Psoas muscle (tissue), 8 donors: ENCODE measurements around the gene C16orf89. TPM values are rescaled to one million over a fixed set of nuclear protein-coding genes. Genes with fewer than 3 reads are reported as not detected.

Experiments used
- ATAC-seq, 4 donors: fragments of 200-7000 bp; cut with Tn5 transposase; one replicate each; pipeline ENCODE4 v1.9.1; 2020; ENCODE audit warnings: moderate library complexity in 3 of 4, mild to moderate bottlenecking in 2 of 4
- DNase-seq, 2 donors: peaks; one replicate each; pipeline ENCODE4 v3.0.0-alpha.2; 2020
- H3K27ac ChIP-seq: fragments of 200-600 bp; one replicate; pipeline ENCODE4 v1.8.0; 2022
- H3K27me3 ChIP-seq, 3 donors: fragments of 200-600 bp in 1 of 3; one replicate each; pipeline versions ENCODE4 v1.6.1 to v1.8.0; 2013 to 2022; ENCODE audit warnings: low read length in 2 of 3, mild to moderate bottlenecking in 2 of 3, moderate library complexity in 1 of 3; ENCODE audit not compliant: insufficient read depth in 3 of 3
- H3K36me3 ChIP-seq, 2 donors: fragments of 200-600 bp in 1 of 2; one replicate each; pipeline versions ENCODE4 v1.6.1 to v1.8.0; 2013 to 2022; ENCODE audit warnings: low read depth in 1 of 2, mild to moderate bottlenecking in 1 of 2, moderate library complexity in 1 of 2; ENCODE audit not compliant: insufficient read depth in 1 of 2
- H3K4me1 ChIP-seq: fragments of 200-600 bp; one replicate; pipeline ENCODE4 v1.8.0; 2022
- H3K4me3 ChIP-seq: fragments of 200-600 bp; one replicate; pipeline ENCODE4 v1.8.0; 2022; ENCODE audit warnings: mild to moderate bottlenecking
- H3K9me3 ChIP-seq: fragments of 200-600 bp; one replicate; pipeline ENCODE4 v1.8.0; 2022
- WGBS, 3 donors: extraction: QIAGEN DNeasy Blood & Tissue Kit; methylation state at CpG; one replicate each; pipeline versions ENCODE4 v1.1.6 to v1.1.7; 2013; 5-methylcytosine and 5-hydroxymethylcytosine counted together
- intact Hi-C, 2 donors: fragments of 100-400 bp; cut with DNase I; formaldehyde crosslinking; loops; one replicate each; pipeline versions ENCODE4 v1.11.0 to v1.14.2; 2022
- polyA plus RNA-seq, 3 donors: library from polyadenylated mRNA; stranded (reverse); fragments of 200-250 nt; gene quantifications; one replicate each; pipeline ENCODE4 v1.2.3, GENCODE V29; 2013
- total RNA-seq, 4 donors: library from RNA; stranded (reverse); fragmentation: NEBNext Ultra II Directional in 2 of 4; extraction: Animal tissue kit (Norgen Biotek cat#: 25700) in 2 of 4; gene quantifications; one replicate each; pipeline versions ENCODE4 v1.2.1 to v1.2.4, GENCODE V29; 2021 to 2023
- TF ChIP-seq, protein P1 (sequence below): fragments of 200-600 bp; IDR thresholded peaks from one replicate; pipeline ENCODE4 v1.8.0; 2022; ENCODE audit warnings: antibody characterized with exemption
- donor health status: healthy with polysubstance abuse.
- donor health status: DM: no; HTN: no; CAD: no; lungs with moderate emphysema.
- donor health status: Bipolar disorder and iron deficiency.
- donor health status: healthy.
- donor health status: DM: yes; HTN: yes; CAD: no.
- donor health status: DM: no; HTN: no; CAD: no.
- donor health status: DM: no; HTN: no; CAD: no.
- donor health status: DM: yes; HTN: yes; CAD: no.

Gene C16orf89
- total and polyA plus RNA-seq, 7 donors = 0.29 to 9.3 (median 0.90) TPM; not detected in 1

DNA sequence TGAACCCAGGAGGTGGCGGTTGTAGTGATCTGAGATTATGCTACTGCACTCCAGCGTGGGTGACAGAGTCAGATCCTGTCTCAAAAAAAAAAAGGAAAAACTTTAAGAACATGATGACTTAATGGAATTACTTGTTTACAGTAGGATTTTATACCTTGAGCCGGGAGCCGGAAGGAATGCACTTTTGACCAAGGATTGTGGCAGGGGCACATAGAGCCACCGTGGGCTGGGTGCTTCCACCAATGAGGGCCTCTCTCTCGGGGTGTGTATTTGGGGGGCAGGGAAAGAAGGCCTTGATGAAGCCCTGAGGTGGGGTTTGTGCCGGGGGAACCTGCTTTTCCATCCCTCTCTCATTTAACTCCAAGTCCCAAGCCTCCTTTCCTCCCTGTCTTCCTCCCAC is 25.3 kb downstream of the C16orf89 start:
- ATAC-seq (no peak), DNase-seq (peak in 1 of 2 donors; percentile 7)
- TF ChIP-seq, protein P1, sequence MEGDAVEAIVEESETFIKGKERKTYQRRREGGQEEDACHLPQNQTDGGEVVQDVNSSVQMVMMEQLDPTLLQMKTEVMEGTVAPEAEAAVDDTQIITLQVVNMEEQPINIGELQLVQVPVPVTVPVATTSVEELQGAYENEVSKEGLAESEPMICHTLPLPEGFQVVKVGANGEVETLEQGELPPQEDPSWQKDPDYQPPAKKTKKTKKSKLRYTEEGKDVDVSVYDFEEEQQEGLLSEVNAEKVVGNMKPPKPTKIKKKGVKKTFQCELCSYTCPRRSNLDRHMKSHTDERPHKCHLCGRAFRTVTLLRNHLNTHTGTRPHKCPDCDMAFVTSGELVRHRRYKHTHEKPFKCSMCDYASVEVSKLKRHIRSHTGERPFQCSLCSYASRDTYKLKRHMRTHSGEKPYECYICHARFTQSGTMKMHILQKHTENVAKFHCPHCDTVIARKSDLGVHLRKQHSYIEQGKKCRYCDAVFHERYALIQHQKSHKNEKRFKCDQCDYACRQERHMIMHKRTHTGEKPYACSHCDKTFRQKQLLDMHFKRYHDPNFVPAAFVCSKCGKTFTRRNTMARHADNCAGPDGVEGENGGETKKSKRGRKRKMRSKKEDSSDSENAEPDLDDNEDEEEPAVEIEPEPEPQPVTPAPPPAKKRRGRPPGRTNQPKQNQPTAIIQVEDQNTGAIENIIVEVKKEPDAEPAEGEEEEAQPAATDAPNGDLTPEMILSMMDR = no peak
- H3K27ac ChIP-seq = no peak overlapping the region
- no peak overlapping the region for H3K4me3 ChIP-seq
- H3K27me3 ChIP-seq = no peaks in the 10 kb centered on the region
- no peaks in the 10 kb centered on the region for H3K4me1 ChIP-seq
- WGBS, 3 donors = 69 to 82% (median 69%) methylated on average over 7 of the region's 7 CpGs
- no peaks in the 10 kb centered on the region for H3K36me3 ChIP-seq
- H3K9me3 ChIP-seq = no peaks in the 10 kb centered on the region
- intact Hi-C loops = no loop called here

DNA sequence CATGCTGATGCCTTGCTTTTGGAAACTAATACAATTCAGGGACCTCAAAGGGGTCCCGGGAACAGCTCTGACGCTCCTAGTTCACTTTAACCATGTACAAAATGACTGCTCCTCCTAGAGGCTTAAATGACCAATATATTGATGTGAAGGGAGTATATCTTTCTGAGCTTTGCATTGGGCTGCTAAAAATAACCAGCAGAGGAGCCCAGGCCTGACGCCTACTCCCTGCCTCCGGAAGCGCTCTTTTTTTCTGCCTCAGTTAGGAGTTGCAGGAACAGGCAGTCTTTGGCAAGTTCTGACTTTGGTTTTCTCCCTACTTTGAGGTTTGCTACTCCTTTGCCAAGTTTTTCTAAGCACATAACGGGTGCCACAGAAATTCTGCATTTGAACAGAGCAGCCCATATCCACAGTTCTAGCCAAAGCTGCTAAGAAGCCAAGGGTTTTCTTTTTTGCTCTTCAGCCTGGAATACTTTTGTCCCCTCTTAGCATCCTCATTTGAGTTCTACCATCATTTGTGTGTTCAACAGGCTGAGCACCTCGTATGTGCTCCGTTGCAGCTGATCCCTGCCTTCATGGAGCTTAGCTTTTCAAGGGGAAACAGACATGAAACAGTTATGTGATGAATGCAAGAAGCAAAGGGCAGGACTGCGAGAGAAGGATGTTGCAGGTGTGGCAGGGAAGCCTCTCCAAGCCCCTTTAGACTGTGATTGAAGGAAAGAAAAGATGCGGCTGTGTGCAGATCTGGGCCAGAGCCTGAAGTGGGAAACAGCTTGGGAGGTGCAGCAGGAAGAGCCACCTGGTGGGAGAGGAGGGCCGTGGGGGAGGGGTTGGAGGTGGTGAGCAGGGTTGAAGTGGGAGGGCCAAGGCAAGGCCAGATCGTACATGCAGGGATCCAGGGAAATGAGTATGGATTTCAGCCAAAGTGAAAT is 29.3 kb downstream of the C16orf89 start:
- no peaks in the 10 kb centered on the region for H3K9me3 ChIP-seq
- H3K36me3 ChIP-seq = peaks cover 0 to 4% of the 10 kb centered on the region in 2 donors
- TF ChIP-seq, protein P1 = no peak
- no peaks in the 10 kb centered on the region for H3K27me3 ChIP-seq
- intact Hi-C loops = loop anchor here in 1 of 2 donors (10.0 kb wide), 1 partner anchor 58 kb away; the partner anchor contains the start of gene EEF2KMT
- H3K4me3 ChIP-seq = no peak overlapping the region
- DNase-seq (peak in 1 of 2 donors; percentile 30), ATAC-seq (no peak)
- 56 to 60% (median 59%) methylated on average over 12 of the region's 12 CpGs for WGBS, 3 donors
- H3K27ac ChIP-seq = no peak overlapping the region
- H3K4me1 ChIP-seq = peaks cover 13% of the 10 kb centered on the region

DNA sequence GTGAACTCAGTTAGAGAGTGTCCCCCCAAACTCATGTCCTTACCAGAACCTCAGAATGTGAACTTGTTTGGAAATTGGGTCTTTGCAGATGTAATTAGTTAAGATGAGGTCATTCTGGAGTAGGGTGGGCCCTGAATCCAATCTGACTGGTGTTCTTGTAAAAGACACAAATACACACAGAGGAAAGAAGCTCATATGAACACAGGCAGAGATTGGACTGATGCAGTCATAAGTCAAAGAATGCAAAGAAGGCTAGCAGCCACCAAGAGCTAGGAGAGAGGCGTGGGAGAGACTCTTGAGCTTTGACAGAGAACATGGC is 29.9 kb downstream of the C16orf89 start:
- DNase-seq = no peak
- intact Hi-C loops = loop anchor here in 1 of 2 donors (10.0 kb wide), 1 partner anchor 59 kb away; the partner anchor contains the start of gene EEF2KMT
- Histone ChIP-seq H3K9me3 (no peaks in the 10 kb centered on the region), H3K27me3 (no peaks in the 10 kb centered on the region), H3K4me1 (peaks cover 13% of the 10 kb centered on the region), H3K36me3 (peaks cover 0 to 10% of the 10 kb centered on the region in 2 donors), H3K4me3 (no peak overlapping the region), H3K27ac (no peak overlapping the region)
- WGBS, 3 donors = 78 to 94% (median 93%) methylated on average over 1 of the region's 1 CpG
- no peak for ATAC-seq
- TF ChIP-seq, protein P1 = no peak

DNA sequence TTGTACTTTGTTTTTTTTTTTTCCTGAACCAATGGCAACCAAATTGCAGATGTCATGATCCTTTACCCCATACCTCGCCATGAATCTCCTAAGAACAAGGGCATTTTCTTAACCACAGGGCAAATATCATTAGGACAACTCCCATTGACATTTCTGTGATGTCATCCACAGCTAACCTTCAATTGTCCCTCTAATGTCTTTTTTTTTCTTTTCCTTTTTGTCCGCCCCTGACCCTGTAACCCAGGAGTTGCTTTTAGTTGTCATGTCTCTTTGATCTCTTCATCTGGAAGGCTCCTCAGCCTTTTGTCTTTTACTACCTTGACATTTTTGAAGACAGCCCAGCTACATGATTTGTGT is 31.6 kb downstream of the C16orf89 start:
- no peak for ATAC-seq
- 9 to 18% (median 15%) methylated on average over 2 of the region's 2 CpGs for WGBS, 3 donors

More for the DNA sequence above, 31.6 kb downstream of the C16orf89 start:
- no peak for DNase-seq
- Histone ChIP-seq H3K27me3 (no peaks in the 10 kb centered on the region), H3K9me3 (no peaks in the 10 kb centered on the region), H3K4me3 (peak overlapping the region; percentile 95), H3K27ac (peak overlapping the region; percentile 78), H3K36me3 (peaks cover 0 to 19% of the 10 kb centered on the region in 2 donors), H3K4me1 (peaks cover 13% of the 10 kb centered on the region)
- intact Hi-C loops = loop anchor here in 1 of 2 donors (10.0 kb wide), 1 partner anchor 61 kb away; the partner anchor contains the start of gene EEF2KMT
- TF ChIP-seq, protein P1 = no peak
